Skeletal muscle satellite cell (primary cell): ENCODE data around the gene SLC8A1.

Experiments
- H3K27me3 ChIP-seq: 2 replicates; pipeline ENCODE4 v1.7.0; 2013; ENCODE audit warnings: low read length; ENCODE audit not compliant: control insufficient read depth, insufficient read depth
- H3K36me3 ChIP-seq: 2 replicates; pipeline ENCODE4 v1.7.0; 2013; ENCODE audit warnings: mild to moderate bottlenecking, control low read depth, low read length; ENCODE audit not compliant: insufficient read depth
- H3K4me1 ChIP-seq: 2 replicates; pipeline ENCODE4 v1.7.0; 2013; ENCODE audit warnings: low read length; ENCODE audit not compliant: control insufficient read depth, insufficient read depth
- H3K4me2 ChIP-seq: 2 replicates; pipeline ENCODE4 v1.7.0; 2013; ENCODE audit warnings: mild to moderate bottlenecking, low read length
- H3K4me3 ChIP-seq: 2 replicates; pipeline ENCODE4 v1.7.0; 2013; ENCODE audit warnings: low read length
- H3K9ac ChIP-seq: 2 replicates; pipeline ENCODE4 v1.7.0; 2013; ENCODE audit warnings: mild to moderate bottlenecking, low read depth, low read length, moderate library complexity
- H3K9me3 ChIP-seq: replicated peaks from 2 replicates; pipeline ENCODE4 v1.7.0; 2013; ENCODE audit warnings: mild to moderate bottlenecking, control low read depth, low read length

The SLC8A1 gene

GRCh38 chr2:40160751-40161218 lies 291.1 kb downstream of the SLC8A1 start:
- no peak overlapping the region for H3K9ac ChIP-seq
- no peaks in the 10 kb centered on the region for H3K4me1 ChIP-seq
- no peak overlapping the region for H3K4me3 ChIP-seq
- peaks cover 48% of the 10 kb centered on the region for H3K36me3 ChIP-seq
- H3K4me2 ChIP-seq, result no peak overlapping the region
- H3K9me3 ChIP-seq, result no peaks in the 10 kb centered on the region
- no peaks in the 10 kb centered on the region for H3K27me3 ChIP-seq

- Histone ChIP-seq H3K4me2 (no peak overlapping the region), H3K36me3 (peaks cover 45% of the 10 kb centered on the region), H3K9me3 (no peaks in the 10 kb centered on the region), H3K4me3 (no peak overlapping the region), H3K4me1 (no peaks in the 10 kb centered on the region), H3K27me3 (no peaks in the 10 kb centered on the region), H3K9ac (no peak overlapping the region)
Observed at GRCh38 chr2:40159333-40159732, 292.6 kb downstream of the SLC8A1 start.

- Histone ChIP-seq H3K36me3 (peaks cover 39% of the 10 kb centered on the region), H3K4me3 (no peak overlapping the region), H3K27me3 (no peaks in the 10 kb centered on the region), H3K4me2 (no peak overlapping the region), H3K4me1 (no peaks in the 10 kb centered on the region), H3K9ac (no peak overlapping the region), H3K9me3 (no peaks in the 10 kb centered on the region)
Observed at GRCh38 chr2:40158781-40159180, 293.1 kb downstream of the SLC8A1 start.

DNA sequence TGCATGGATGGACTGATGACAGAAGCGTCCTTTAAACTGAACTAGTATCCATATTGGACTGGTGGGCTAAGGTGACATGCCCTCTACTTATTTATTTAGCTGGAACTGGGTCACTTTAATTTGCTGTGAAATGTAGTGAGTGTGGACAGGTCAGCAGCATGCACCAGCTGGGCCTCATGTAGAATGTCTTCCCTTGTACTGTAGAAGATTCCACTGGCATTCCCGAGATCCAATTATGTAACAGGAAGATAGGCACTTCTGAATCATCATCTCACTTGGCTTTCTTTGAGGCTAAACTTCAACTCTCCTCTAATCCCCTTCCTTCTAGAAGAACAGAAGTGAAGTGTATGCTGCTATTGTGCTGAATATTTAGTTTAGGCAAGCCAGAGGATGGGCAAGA lies 296.2 kb downstream of the SLC8A1 start:
- H3K36me3 ChIP-seq, result peaks cover 21% of the 10 kb centered on the region
- no peak overlapping the region for H3K9ac ChIP-seq

DNA sequence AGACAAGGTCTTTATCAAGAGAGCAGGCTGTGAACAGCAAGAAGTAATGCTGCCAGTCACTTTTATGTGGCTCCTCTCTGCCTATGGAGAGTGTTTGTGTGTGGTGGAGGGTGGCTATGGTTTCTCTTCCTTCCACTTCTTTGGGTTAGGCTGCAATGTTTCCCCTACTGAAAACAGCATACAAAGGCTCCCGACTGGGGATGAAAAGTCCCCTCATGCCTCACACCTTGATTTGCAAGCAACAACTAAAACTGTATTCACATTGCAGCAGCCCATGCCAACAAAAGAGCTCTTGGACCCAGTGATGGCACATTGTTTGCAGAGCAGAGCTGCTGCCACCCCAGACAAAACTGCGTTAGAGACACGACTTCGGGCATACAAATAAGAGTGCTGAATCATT lies 301.6 kb downstream of the SLC8A1 start:
- no peaks in the 10 kb centered on the region for H3K36me3 ChIP-seq
- H3K4me2 ChIP-seq, result no peak overlapping the region
- H3K4me3 ChIP-seq, result no peak overlapping the region
- H3K9me3 ChIP-seq, result no peaks in the 10 kb centered on the region
- H3K4me1 ChIP-seq, result no peaks in the 10 kb centered on the region
- H3K9ac ChIP-seq, result no peak overlapping the region
- no peaks in the 10 kb centered on the region for H3K27me3 ChIP-seq

More for the DNA sequence above, 296.2 kb downstream of the SLC8A1 start:
- H3K27me3 ChIP-seq, result no peaks in the 10 kb centered on the region
- no peaks in the 10 kb centered on the region for H3K4me1 ChIP-seq
- H3K4me2 ChIP-seq, result no peak overlapping the region
- no peaks in the 10 kb centered on the region for H3K9me3 ChIP-seq
- no peak overlapping the region for H3K4me3 ChIP-seq

DNA sequence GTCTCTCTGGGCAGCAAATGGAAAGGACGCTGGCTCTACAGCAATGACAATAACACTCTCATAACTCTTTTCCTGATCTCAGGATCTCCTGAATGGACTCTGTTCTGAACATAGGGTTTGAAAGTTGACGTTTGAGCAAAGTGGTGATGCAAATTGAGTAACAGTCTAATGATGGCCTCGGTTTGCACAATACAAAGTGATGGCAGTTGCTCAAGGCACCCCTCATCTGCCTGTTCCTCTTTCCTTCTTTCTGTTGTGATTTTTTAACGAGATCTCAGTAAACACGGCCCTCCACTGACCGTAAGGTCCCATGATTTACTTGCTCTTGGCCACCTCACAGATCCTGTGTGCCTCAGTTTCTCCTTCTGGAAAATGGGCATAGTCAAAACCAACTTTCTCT lies 303.6 kb downstream of the SLC8A1 start:
- Histone ChIP-seq H3K36me3 (no peaks in the 10 kb centered on the region), H3K4me3 (no peak overlapping the region), H3K4me1 (no peaks in the 10 kb centered on the region), H3K9me3 (no peaks in the 10 kb centered on the region), H3K9ac (no peak overlapping the region), H3K4me2 (no peak overlapping the region), H3K27me3 (no peaks in the 10 kb centered on the region)

GRCh38 chr2:40147360-40147759 lies 304.5 kb downstream of the SLC8A1 start:
- H3K36me3 ChIP-seq, result no peaks in the 10 kb centered on the region
- no peak overlapping the region for H3K4me3 ChIP-seq
- H3K4me1 ChIP-seq, result no peaks in the 10 kb centered on the region

GRCh38 chr2:40144022-40144421 lies 307.9 kb downstream of the SLC8A1 start:
- no peak overlapping the region for H3K4me3 ChIP-seq
- H3K9ac ChIP-seq, result no peak overlapping the region
- no peak overlapping the region for H3K4me2 ChIP-seq
- no peaks in the 10 kb centered on the region for H3K9me3 ChIP-seq
- no peaks in the 10 kb centered on the region for H3K4me1 ChIP-seq
- H3K27me3 ChIP-seq, result no peaks in the 10 kb centered on the region
- peaks cover 9% of the 10 kb centered on the region for H3K36me3 ChIP-seq

More at GRCh38 chr2:40147360-40147759, 304.5 kb downstream of the SLC8A1 start:
- no peak overlapping the region for H3K4me2 ChIP-seq
- no peak overlapping the region for H3K9ac ChIP-seq
- H3K9me3 ChIP-seq, result no peaks in the 10 kb centered on the region
- H3K27me3 ChIP-seq, result no peaks in the 10 kb centered on the region

DNA sequence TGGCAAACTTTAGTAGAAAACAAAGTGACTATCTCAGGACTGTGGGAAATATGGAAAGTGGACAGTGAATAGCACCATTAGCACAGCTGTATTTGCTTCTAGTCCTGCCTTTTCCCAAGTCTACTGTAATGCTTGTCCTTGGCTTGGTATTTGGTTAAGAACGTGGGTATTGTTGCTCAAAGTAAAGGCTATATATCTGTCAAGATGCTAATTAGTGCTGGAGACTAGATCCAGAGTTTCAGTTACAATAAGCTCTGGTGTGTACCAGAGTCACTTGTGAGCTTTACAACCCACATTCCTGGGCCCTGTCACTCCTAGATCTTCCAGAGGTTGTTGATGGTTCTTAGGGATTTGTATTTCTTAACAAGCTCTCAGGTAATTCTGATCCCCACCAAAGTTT lies 313.6 kb downstream of the SLC8A1 start:
- H3K36me3 ChIP-seq, result peaks cover 9% of the 10 kb centered on the region
- H3K9me3 ChIP-seq, result no peaks in the 10 kb centered on the region
- H3K4me2 ChIP-seq, result no peak overlapping the region
- H3K4me1 ChIP-seq, result no peaks in the 10 kb centered on the region
- H3K27me3 ChIP-seq, result no peaks in the 10 kb centered on the region
- H3K4me3 ChIP-seq, result no peak overlapping the region
- no peak overlapping the region for H3K9ac ChIP-seq

- Histone ChIP-seq H3K4me2 (no peak overlapping the region), H3K27me3 (no peaks in the 10 kb centered on the region), H3K9ac (no peak overlapping the region), H3K4me3 (no peak overlapping the region), H3K36me3 (no peaks in the 10 kb centered on the region), H3K4me1 (peaks cover 43% of the 10 kb centered on the region), H3K9me3 (no peaks in the 10 kb centered on the region)
Observed at GRCh38 chr2:40131081-40131704, 320.7 kb downstream of the SLC8A1 start.

- Histone ChIP-seq H3K27me3 (no peaks in the 10 kb centered on the region), H3K36me3 (no peaks in the 10 kb centered on the region), H3K4me2 (no peak overlapping the region), H3K4me1 (peaks cover 50% of the 10 kb centered on the region), H3K9ac (peak overlapping the region; percentile 18), H3K4me3 (no peak overlapping the region), H3K9me3 (no peaks in the 10 kb centered on the region)
Observed at GRCh38 chr2:40130251-40130994, 321.5 kb downstream of the SLC8A1 start.

GRCh38 chr2:40129725-40130124 lies 322.2 kb downstream of the SLC8A1 start:
- Histone ChIP-seq H3K4me2 (no peak overlapping the region), H3K4me3 (no peak overlapping the region), H3K4me1 (peaks cover 57% of the 10 kb centered on the region), H3K9me3 (no peaks in the 10 kb centered on the region), H3K36me3 (no peaks in the 10 kb centered on the region), H3K27me3 (no peaks in the 10 kb centered on the region), H3K9ac (peak overlapping the region; percentile 18)
